Pericardium fibroblast (primary cell): Measurements from ENCODE around the gene GABRG1. TPM values are rescaled to one million over a fixed set of nuclear protein-coding genes. Genes with fewer than 3 reads are reported as not detected.

Source experiments
- total RNA-seq: library from RNA; depleted of rRNA; stranded (reverse); fragments of >200 nt; gene quantifications from 2 replicates; pipeline ENCODE4 v1.2.3, GENCODE V29; 2015

The GABRG1 gene
- not detected in 2 replicates for total RNA-seq

DNA sequence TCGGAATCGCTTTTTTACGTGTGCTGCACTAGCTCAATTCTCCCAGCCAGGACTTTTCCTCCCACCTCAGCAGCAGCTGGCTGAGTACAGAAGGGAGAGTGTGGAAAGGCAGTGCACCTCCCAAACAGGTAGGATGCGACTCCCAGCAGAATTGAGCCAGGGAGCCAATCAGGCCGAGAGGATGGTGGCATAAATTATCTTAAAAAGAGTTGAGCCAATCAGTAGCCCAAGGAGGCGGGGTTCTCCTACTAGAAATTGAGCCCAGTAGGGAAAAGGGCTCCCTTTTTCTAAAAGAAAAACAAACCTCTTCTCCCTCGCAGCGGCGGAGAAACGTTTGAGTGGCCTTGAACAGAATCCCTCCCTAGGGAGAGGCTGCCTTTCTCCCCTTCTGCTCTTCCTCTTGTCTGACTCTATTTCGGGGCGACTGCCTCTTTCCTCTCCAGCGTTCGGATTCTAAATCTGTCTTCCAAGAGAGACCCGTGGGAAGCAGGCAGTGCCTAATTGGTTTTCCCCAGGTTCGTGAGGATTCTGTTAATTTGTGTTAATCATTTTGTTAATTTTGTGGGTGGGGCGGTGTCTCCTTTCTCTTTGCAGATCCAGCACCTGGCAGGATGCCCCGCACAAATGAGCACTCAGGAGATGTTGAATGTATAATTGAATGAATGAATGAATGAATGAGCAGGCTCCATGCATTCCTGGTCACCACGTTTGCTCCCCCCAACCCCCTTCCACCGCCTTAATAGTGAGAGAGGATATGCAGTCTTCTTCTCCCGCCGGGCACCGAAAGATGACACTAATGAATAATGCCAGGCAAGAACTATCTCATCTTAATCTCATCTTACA, at the start of gene GABRG1:
Gene GABRG1 (minus strand): TSS at position 142 of the 843 bp plus-strand sequence. CDS start 141 bp downstream, at position 1.

